H7 (cell line): ENCODE data around the gene PHKG2. TPM values are rescaled to one million over a fixed set of nuclear protein-coding genes. Genes with fewer than 3 reads are reported as not detected.

Experiments used
- DNase-seq: peaks from one replicate; pipeline ENCODE4 v3.0.0; 2012
- H3K27me3 ChIP-seq: 2 replicates; pipeline ENCODE4 v1.6.0; 2011; ENCODE audit warnings: mild to moderate bottlenecking, low read length; ENCODE audit not compliant: control insufficient read depth, insufficient read depth
- H3K36me3 ChIP-seq: replicated peaks from 2 replicates; pipeline ENCODE4 v1.5.1; 2011; ENCODE audit warnings: low read length; ENCODE audit not compliant: control insufficient read depth, insufficient read depth
- H3K4me3 ChIP-seq: 2 replicates; pipeline ENCODE4 v1.5.1; 2011; ENCODE audit warnings: low read depth, mild to moderate bottlenecking, control low read depth, low read length, moderate library complexity; ENCODE audit not compliant: insufficient read depth
- total RNA-seq: library from RNA; depleted of rRNA; stranded (reverse); fragments of >200 nt; shearing (Covaris generic); gene quantifications from 2 replicates; pipeline ENCODE4 v1.2.3, GENCODE V29; 2014

The PHKG2 gene
- total RNA-seq, 1 experiment from 2014 or later, result 27.0 TPM

- DNase-seq, result no peak
- H3K36me3 ChIP-seq, result peaks cover 12% of the 10 kb centered on the region
- H3K27me3 ChIP-seq, result no peaks in the 10 kb centered on the region
- no peak overlapping the region for H3K4me3 ChIP-seq
These were observed 10.8 kb downstream of the PHKG2 start for GRCh38 chr16:30758988-30759491.

DNA sequence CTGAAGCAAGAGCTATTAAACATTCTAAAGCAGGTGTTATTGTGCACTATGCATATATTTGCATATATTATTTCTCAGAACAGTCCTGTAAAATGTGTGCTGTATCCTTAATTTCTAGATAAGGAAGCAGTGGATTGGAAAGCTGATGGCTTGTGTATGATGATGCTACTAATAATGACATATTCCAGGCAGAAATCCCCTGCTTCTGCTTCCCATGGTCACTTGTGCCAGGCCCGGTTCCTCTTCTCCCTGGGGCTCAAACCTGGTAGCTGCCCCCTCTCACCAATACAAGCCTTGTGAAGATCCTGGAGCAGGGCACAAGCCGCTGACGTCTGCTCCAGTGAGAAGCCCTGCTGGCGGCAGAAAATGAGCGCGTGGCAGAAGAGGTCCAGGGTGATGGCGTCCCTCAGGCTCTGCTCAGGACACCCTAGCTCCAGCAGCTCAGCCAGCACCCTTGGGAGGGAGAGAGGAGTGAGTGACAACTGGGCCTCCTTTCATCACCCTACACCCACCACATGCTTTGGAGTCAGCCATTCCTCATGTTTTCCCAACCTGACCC is 11.9 kb downstream of the PHKG2 start:
- Histone ChIP-seq H3K27me3 (no peaks in the 10 kb centered on the region), H3K4me3 (no peak overlapping the region), H3K36me3 (peaks cover 18% of the 10 kb centered on the region)
- DNase-seq, result no peak

DNA sequence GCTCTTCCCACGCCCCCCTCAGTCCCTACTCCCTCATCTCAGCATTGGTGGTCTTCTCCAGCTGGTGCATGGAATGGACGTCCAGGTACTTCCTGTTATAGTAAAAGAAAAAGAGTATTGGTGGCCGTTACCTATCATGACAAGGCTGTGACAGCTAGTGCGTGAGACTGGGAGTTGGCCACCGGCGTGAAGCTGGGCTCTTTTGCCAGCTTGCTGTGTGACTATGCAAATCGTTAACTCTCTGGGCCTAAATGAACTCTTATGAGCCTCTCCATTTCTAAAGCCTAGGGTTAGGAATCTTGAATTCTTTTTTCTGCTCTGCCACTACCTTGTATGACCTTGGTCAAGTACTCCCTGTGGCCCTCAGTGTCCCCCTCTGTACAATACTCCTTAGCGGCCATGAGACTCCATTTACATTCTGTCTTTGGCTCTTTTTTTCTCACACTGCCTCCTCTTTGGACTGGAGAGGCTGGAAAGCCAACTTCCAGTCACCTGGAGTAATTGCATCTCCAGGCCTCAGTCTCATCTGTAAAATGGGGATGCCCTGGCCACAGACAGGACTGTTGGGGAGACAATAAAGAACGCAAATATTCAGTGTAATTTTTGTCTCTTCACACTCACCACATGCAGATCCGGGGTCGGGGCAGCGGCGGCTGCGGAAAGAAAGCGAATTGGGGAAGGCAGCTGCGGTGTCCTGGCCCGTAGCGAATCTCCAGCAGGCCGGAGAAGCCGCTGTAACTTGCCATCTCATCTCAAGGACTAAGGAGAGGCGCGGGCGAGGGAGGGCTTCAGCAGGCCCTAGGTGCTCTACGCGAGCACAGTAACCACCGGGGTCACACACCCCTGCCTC is 12.6 kb downstream of the PHKG2 start:
- Histone ChIP-seq H3K4me3 (peak overlapping the region; percentile 76), H3K36me3 (peaks cover 23% of the 10 kb centered on the region), H3K27me3 (no peaks in the 10 kb centered on the region)
- DNase-seq, result no peak

- no peaks in the 10 kb centered on the region for H3K27me3 ChIP-seq
- peaks cover 28% of the 10 kb centered on the region for H3K36me3 ChIP-seq
- DNase-seq, result peak; percentile 87
- H3K4me3 ChIP-seq, result peak overlapping the region; percentile 76
These were observed 13.3 kb downstream of the PHKG2 start for GRCh38 chr16:30761427-30761927.

DNA sequence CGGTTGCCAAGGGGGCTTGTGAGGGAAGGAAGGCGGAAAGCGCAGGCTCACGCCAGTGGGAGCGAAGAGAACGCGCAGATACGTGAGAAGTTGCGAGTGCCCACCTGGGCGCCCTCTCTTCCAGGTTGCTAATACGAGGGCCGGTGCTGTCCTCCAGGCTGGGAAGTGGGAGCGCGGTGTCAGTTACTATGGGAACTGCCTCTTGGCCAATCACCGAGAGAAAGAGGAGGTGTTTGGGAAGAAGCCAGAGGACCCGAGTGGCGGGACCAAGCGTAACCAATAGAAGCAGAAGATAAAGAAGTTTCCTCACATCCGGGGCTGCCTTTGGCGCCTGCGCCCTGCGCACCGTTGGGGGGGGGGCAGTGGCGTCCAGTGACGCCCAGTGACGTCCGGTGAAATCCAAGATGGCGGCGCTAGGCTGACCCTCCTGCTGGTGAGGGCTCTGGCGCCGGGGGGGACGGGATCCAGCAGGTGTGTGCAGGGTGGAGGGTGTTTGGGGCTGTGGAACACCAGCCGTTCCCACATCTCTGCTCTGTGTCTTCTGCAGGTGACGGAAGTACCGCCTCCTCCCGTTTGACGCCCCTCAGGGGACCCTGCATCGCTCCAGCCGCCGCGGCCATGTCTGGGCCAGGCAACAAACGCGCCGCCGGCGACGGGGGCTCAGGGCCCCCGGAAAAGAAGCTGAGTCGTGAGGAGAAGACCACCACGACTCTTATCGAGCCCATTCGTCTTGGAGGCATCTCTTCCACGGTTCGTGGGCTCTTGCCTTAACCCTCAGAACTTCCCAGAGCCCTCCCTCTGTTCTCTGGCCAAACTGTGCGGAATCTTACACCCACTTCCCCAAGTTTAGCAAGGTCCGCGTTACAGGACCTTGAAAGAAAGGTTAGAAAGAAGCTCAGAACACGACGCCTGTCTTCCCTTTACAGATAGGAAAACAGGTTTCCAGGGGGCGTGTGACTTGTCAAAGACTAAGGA is 14.0 kb downstream of the PHKG2 start, which contains the start of the genes CFAP119 and RNF40:
Gene CFAP119 (minus strand): TSS at position 135 of the 975 bp plus-strand sequence. CDS start 314 bp downstream, outside the sequence.
Gene RNF40 (plus strand): TSS at position 395 of the 975 bp plus-strand sequence. CDS start 224 bp downstream, at position 619.
- peak within 1 kb of the TSS; percentile 93 for H3K4me3 ChIP-seq
- H3K36me3 ChIP-seq, result peaks cover 35% of the 10 kb centered on the region
- H3K27me3 ChIP-seq, result no peaks in the 10 kb centered on the region
- peak; percentile 100 for DNase-seq

- DNase-seq, result no peak
- Histone ChIP-seq H3K27me3 (no peaks in the 10 kb centered on the region), H3K4me3 (peak overlapping the region; percentile 93), H3K36me3 (peaks cover 42% of the 10 kb centered on the region)
These were observed 14.9 kb downstream of the PHKG2 start for GRCh38 chr16:30762991-30763725.

DNA sequence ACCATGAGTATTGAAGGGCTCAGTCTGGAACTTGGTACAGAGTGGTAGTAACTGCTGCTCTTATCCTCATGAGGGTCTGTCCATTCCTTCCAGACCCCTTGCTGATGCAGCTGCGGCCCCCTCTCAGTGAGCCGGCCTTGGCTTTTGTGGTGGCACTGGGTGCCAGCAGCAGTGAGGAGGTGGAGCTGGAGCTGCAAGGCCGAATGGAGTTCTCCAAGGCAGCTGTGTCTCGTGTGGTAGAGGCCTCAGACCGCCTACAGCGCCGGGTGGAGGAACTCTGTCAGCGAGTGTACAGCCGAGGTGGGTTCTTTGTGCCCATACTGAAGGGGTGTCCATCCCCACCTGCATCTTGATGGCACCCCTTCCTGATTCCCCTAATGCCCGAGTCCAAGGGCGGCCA is 15.9 kb downstream of the PHKG2 start:
- H3K27me3 ChIP-seq, result no peaks in the 10 kb centered on the region
- H3K4me3 ChIP-seq, result no peak overlapping the region
- no peak for DNase-seq
- peaks cover 50% of the 10 kb centered on the region for H3K36me3 ChIP-seq

- Histone ChIP-seq H3K27me3 (no peaks in the 10 kb centered on the region), H3K4me3 (no peak overlapping the region), H3K36me3 (peaks cover 57% of the 10 kb centered on the region)
- DNase-seq, result no peak
These were observed 16.7 kb downstream of the PHKG2 start for GRCh38 chr16:30764816-30765465.

DNA sequence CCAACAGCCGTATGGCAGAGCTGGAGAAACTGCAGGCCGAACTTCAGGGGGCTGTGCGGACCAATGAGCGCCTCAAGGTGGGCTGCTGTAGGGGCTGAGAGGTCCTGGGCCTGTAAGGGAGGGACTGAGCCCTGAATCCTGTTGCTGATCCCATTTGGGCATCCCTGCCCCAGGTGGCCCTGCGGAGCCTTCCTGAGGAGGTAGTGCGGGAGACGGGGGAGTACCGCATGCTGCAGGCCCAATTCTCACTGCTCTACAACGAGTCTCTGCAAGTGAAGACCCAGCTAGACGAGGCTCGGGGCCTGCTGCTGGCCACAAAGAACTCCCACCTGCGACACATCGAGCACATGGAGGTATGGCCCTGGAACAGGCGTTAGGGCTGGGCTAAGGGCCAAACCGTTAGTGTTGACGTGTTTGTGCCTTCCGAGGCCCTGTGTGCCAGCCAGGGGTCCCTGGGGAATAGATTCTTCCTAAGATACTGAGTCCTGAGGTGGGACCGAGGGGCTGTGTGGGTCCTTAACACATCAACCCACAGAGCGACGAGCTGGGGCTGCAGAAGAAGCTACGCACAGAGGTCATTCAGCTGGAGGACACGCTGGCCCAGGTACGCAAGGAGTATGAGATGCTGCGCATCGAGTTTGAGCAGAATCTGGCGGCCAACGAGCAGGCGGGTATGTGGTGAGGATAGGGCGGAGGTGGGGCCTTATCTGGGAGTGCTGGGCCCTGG is 18.1 kb downstream of the PHKG2 start:
- H3K27me3 ChIP-seq, result no peaks in the 10 kb centered on the region
- H3K36me3 ChIP-seq, result peaks cover 62% of the 10 kb centered on the region
- DNase-seq, result no peak
- no peak overlapping the region for H3K4me3 ChIP-seq

DNA sequence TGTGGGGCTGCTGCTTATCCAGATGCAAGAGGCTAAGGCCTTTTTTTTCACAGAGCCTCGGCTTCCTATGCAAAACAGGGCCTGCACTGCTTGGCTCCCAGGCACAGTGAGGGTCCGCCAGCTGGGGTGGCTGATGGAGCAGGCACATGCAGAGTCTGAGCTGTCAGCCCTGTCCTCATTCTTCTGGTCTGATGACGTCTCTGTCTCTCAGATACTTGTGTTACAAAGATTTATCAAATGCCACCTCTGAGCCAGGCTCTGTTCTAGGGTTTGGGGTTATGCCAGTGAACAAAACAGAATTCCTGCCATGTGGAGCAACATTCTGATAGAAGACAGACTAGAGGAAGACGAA is 18.7 kb downstream of the PHKG2 start:
- Histone ChIP-seq H3K27me3 (no peaks in the 10 kb centered on the region), H3K4me3 (no peak overlapping the region), H3K36me3 (peaks cover 66% of the 10 kb centered on the region)
- DNase-seq, result no peak

- H3K36me3 ChIP-seq, result peaks cover 75% of the 10 kb centered on the region
- H3K27me3 ChIP-seq, result no peaks in the 10 kb centered on the region
- DNase-seq, result no peak
- no peak overlapping the region for H3K4me3 ChIP-seq
These were observed 19.7 kb downstream of the PHKG2 start for GRCh38 chr16:30767767-30768465.

GRCh38 chr16:30768583-30769181 is 20.5 kb downstream of the PHKG2 start:
- H3K27me3 ChIP-seq, result no peaks in the 10 kb centered on the region
- DNase-seq, result no peak
- H3K4me3 ChIP-seq, result no peak overlapping the region
- H3K36me3 ChIP-seq, result peaks cover 74% of the 10 kb centered on the region
